Activated naive CD4-positive, alpha-beta T cell treated with anti-CD3 and anti-CD28 coated beads, Interleukin-2, amount 10 ng/mL, durations not matched to agents 7 days and 5 days (primary cell): ENCODE results near the gene SLC29A2.
A peak's percentile ranks its signal among the peaks of the same experiment; 100 is the strongest.

Source experiments
- CTCF ChIA-PET: fragments of 350-600 bp; sonication (Branson Sonifier 250); formaldehyde crosslinking; loops from one replicate; lab custom pipeline; 2021; ENCODE audit warnings: antibody characterized with exemption; lab: Charles Lee
- DNase-seq: peaks from one replicate; pipeline ENCODE4 v3.0.0-alpha.2; 2020
- H3K27ac Mint-ChIP-seq: one replicate; pipeline ENCODE4 v1.8.0; 2021; ENCODE audit warnings: mild to moderate bottlenecking, moderate library complexity, mixed read lengths
- H3K27me3 Mint-ChIP-seq: one replicate; pipeline ENCODE4 v1.8.0; 2021; ENCODE audit warnings: mild to moderate bottlenecking, mixed read lengths
- H3K36me3 Mint-ChIP-seq: one replicate; pipeline ENCODE4 v1.8.0; 2021; ENCODE audit warnings: mixed read lengths
- H3K4me1 Mint-ChIP-seq: one replicate; pipeline ENCODE4 v1.8.0; 2021; ENCODE audit warnings: mixed read lengths
- H3K4me3 Mint-ChIP-seq: one replicate; pipeline ENCODE4 v1.8.0; 2021; ENCODE audit warnings: mild to moderate bottlenecking, moderate library complexity, mixed read lengths
- H3K9me3 Mint-ChIP-seq: one replicate; pipeline ENCODE4 v1.8.0; 2021; ENCODE audit warnings: mixed read lengths

SLC29A2 gene

GRCh38 chr11:66339162-66339675 is 32.3 kb downstream of the SLC29A2 start:
- no peak overlapping the region for H3K27ac Mint-ChIP-seq
- H3K4me1 Mint-ChIP-seq = peaks cover 39% of the 10 kb centered on the region
- H3K36me3 Mint-ChIP-seq = peaks cover 34% of the 10 kb centered on the region
- H3K27me3 Mint-ChIP-seq = peaks cover 14% of the 10 kb centered on the region
- no peak overlapping the region for H3K4me3 Mint-ChIP-seq
- no peak for DNase-seq
- H3K9me3 Mint-ChIP-seq = no peaks in the 10 kb centered on the region
- CTCF ChIA-PET = interaction anchor here (1.2 to 3.5 kb wide), 2 partner anchors 27 to 47 kb away, joined by 3 to 16 read pairs; no protein-coding TSS in a partner anchor

GRCh38 chr11:66338276-66339161 is 33.0 kb downstream of the SLC29A2 start:
- Mint-ChIP-seq H3K27ac (no peak overlapping the region), H3K27me3 (peaks cover 14% of the 10 kb centered on the region), H3K4me1 (peaks cover 32% of the 10 kb centered on the region), H3K4me3 (no peak overlapping the region), H3K36me3 (peaks cover 33% of the 10 kb centered on the region), H3K9me3 (no peaks in the 10 kb centered on the region)
- CTCF ChIA-PET = interaction anchor here (0.8 to 3.5 kb wide), 3 partner anchors 10 to 50 kb away, joined by 3 to 16 read pairs (median 3); no protein-coding TSS in a partner anchor
- DNase-seq = no peak

GRCh38 chr11:66337103-66337899 is 34.3 kb downstream of the SLC29A2 start:
- CTCF ChIA-PET = interaction anchor here (0.8 to 3.5 kb wide), 4 partner anchors 8 to 51 kb away, joined by 3 to 27 read pairs (median 10); no protein-coding TSS in a partner anchor
- Mint-ChIP-seq H3K4me3 (no peak overlapping the region), H3K9me3 (no peaks in the 10 kb centered on the region), H3K27me3 (peaks cover 14% of the 10 kb centered on the region), H3K4me1 (peaks cover 23% of the 10 kb centered on the region), H3K36me3 (peaks cover 28% of the 10 kb centered on the region), H3K27ac (no peak overlapping the region)
- DNase-seq = no peak

- DNase-seq = peak; percentile 64
- H3K4me3 Mint-ChIP-seq = peak within 1 kb of the TSS; percentile 77
- H3K27ac Mint-ChIP-seq = peak within 1 kb of the TSS; percentile 42
- H3K27me3 Mint-ChIP-seq = peaks cover 14% of the 10 kb centered on the region
- H3K9me3 Mint-ChIP-seq = no peaks in the 10 kb centered on the region
- CTCF ChIA-PET = interaction anchor here (1.2 to 2.8 kb wide), 2 partner anchors 24 to 27 kb away, joined by 3 to 27 read pairs; no protein-coding TSS in a partner anchor
- peaks cover 23% of the 10 kb centered on the region for H3K4me1 Mint-ChIP-seq
- peaks cover 24% of the 10 kb centered on the region for H3K36me3 Mint-ChIP-seq
These were observed 35.1 kb downstream of the SLC29A2 start, which contains the start of gene RIN1 for GRCh38 chr11:66336234-66337102. Gene RIN1 (minus strand): TSS chr11:66336434. CDS start chr11:66336402, 32 bp downstream.

GRCh38 chr11:66335531-66336233 is 35.9 kb downstream of the SLC29A2 start:
- peak; percentile 32 for DNase-seq
- Mint-ChIP-seq H3K27me3 (peaks cover 14% of the 10 kb centered on the region), H3K36me3 (peaks cover 19% of the 10 kb centered on the region), H3K9me3 (no peaks in the 10 kb centered on the region), H3K4me1 (peaks cover 23% of the 10 kb centered on the region), H3K4me3 (peak overlapping the region; percentile 77), H3K27ac (no peak overlapping the region)
- CTCF ChIA-PET = interaction anchor here (1.0 to 2.8 kb wide), 4 partner anchors 23 to 54 kb away, joined by 3 to 27 read pairs (median 3); no protein-coding TSS in a partner anchor

- peak overlapping the region; percentile 57 for H3K4me3 Mint-ChIP-seq
- peak; percentile 19 for DNase-seq
- H3K27me3 Mint-ChIP-seq = peaks cover 14% of the 10 kb centered on the region
- H3K9me3 Mint-ChIP-seq = no peaks in the 10 kb centered on the region
- H3K27ac Mint-ChIP-seq = no peak overlapping the region
- H3K4me1 Mint-ChIP-seq = peaks cover 23% of the 10 kb centered on the region
- CTCF ChIA-PET = interaction anchor here (1.0 to 2.8 kb wide), 4 partner anchors 9 to 54 kb away, joined by 3 to 27 read pairs (median 3); no protein-coding TSS in a partner anchor
- peaks cover 17% of the 10 kb centered on the region for H3K36me3 Mint-ChIP-seq
These were observed 36.7 kb downstream of the SLC29A2 start for GRCh38 chr11:66334605-66335442.

GRCh38 chr11:66333896-66334604 is 37.5 kb downstream of the SLC29A2 start:
- Mint-ChIP-seq H3K9me3 (no peaks in the 10 kb centered on the region), H3K27ac (no peak overlapping the region), H3K36me3 (peaks cover 15% of the 10 kb centered on the region), H3K4me3 (no peak overlapping the region), H3K27me3 (peaks cover 14% of the 10 kb centered on the region), H3K4me1 (peaks cover 25% of the 10 kb centered on the region)
- no peak for DNase-seq
- CTCF ChIA-PET = interaction anchor here (1.0 to 4.4 kb wide), 3 partner anchors 10 to 22 kb away, joined by 3 to 41 read pairs (median 27); no protein-coding TSS in a partner anchor

- Mint-ChIP-seq H3K4me1 (peaks cover 30% of the 10 kb centered on the region), H3K27me3 (peaks cover 14% of the 10 kb centered on the region), H3K4me3 (no peak overlapping the region), H3K27ac (no peak overlapping the region), H3K36me3 (peaks cover 10% of the 10 kb centered on the region), H3K9me3 (no peaks in the 10 kb centered on the region)
- CTCF ChIA-PET = interaction anchor here (4.4 kb wide), 1 partner anchor 22 kb away, joined by 41 read pairs; no protein-coding TSS in a partner anchor
- no peak for DNase-seq
These were observed 38.2 kb downstream of the SLC29A2 start for GRCh38 chr11:66333220-66333877.

- Mint-ChIP-seq H3K9me3 (no peaks in the 10 kb centered on the region), H3K4me1 (peaks cover 38% of the 10 kb centered on the region), H3K27ac (no peak overlapping the region), H3K4me3 (no peak overlapping the region), H3K36me3 (peaks cover 8% of the 10 kb centered on the region), H3K27me3 (peaks cover 14% of the 10 kb centered on the region)
- DNase-seq = no peak
- CTCF ChIA-PET = interaction anchor here (1.0 to 4.4 kb wide), 2 partner anchors 21 to 56 kb away, joined by 3 to 41 read pairs; no protein-coding TSS in a partner anchor
These were observed 39.0 kb downstream of the SLC29A2 start for GRCh38 chr11:66332371-66333219.
